Eye (tissue), 1 donor: Measurements from ENCODE around the gene RPE.

Experiments used
- DNase-seq: peaks from one replicate; pipeline ENCODE4 v3.0.0-alpha.2; 2015

Gene RPE

GRCh38 chr2:210003359-210003758 lies 921 bp downstream of the RPE start:
- no peak for DNase-seq

DNA sequence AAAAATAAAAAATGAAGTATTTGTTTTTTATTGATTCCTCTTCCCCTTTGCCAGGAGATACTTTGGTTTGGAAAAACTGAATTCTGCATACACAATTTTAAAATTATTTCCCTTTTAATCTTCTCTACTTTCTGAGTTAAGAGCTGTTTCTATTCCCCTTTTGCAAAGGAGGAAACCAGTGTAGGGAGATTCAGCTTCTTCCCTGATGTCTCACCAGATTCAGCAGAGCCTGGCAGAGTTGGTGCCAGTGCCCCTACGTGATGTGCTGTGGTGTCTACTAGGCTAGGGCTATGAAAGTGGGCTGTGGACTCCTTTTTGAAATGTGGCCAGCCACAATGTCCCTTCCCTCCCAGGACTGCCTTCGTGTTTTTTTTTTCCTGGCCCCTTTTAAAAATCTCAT lies 2.4 kb downstream of the RPE start:
- no peak for DNase-seq

DNA sequence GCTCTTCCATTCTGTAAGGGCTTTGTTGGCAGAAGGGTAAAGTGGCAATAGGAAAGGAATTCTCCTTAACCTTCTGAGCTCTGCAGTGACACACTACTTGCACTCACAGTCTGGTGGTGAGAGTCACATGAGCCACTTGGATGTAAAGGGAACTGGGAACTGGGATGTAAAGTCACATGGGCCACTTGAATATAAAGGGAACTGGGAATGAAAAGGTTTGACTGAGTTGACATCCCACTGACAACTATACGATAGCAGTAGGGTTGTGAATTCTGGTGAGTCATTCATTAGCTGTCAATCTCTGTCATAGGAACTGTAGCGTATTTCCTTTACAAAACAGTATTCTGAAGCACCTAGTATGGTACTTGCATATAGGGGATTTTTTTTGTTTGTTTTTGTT lies 5.5 kb downstream of the RPE start:
- DNase-seq = no peak

DNA sequence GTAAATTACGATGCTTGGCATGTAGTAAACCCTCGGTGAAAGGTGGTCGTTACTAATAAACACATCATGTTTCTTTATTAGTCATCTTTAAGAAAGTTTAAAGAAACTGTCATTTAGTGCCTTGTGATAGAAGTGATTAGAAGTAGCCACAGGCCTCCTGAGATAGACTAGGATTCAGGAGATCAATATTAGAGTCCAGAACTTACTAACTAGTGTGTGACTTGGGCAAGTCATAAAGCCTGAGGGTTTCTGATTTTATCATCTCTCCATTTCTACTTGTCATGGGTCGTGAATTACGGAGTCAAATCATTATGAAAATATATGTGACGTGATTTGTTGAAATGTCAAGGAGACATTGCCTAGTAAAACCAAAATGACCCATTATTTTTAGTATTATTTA lies 6.7 kb downstream of the RPE start:
- DNase-seq = no peak

DNA sequence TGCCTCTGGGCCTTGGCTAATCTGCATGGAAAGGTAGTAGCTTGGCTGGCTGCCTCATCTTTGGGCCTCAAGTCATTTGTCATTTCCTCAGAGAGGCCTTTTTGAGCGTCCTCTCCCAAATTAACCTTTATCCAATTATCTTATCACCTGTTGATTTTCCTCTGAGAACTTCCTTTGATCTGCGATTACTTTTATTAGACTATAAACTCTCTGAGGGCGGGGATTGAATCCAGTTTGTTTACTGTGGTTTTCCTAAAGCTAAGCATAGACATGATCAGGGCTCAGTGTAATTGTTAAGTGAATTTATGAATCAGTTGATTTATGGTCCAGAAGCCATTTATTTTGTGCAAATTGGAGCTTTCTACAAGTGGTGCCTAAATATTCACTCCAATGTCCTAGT lies 7.5 kb downstream of the RPE start:
- DNase-seq = no peak

DNA sequence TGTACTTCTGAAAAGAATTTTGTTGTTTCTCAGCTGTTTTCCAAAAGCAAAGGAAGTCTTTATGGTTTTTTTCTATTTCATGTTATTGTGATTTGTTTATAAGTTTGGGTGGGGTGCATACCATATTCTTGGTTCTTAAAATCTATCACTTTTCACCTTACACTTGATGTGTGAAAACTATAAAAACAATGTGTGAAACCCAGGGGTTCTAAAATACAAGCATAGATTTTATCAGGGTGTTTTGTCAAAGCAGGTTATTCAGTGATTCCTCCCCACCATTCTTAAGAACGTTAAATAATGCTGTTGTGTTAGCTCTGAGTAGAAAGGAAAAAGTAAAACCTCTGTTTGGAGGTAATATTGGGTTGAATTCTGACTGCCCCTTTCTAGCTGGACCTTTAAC lies 17.7 kb downstream of the RPE start:
- no peak for DNase-seq

DNA sequence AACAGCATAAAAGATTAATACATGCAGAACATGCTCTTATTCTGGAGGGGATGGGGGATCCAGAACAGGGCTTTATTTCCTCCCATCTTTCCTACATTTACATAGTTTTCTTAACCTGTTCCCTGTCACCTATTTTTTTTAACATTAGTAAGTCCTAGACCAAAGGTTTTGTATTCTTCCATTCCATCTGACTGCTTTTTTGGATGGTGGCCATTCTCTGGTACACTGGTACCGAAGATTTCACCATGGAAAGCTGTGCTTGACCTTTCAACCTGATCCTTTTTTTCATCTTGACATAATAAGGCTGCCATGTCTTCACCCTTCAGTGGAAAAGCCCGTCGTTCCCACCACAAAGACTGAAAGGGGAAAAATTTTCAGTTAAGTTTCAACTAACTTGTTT lies 20.4 kb downstream of the RPE start:
- no peak for DNase-seq

DNA sequence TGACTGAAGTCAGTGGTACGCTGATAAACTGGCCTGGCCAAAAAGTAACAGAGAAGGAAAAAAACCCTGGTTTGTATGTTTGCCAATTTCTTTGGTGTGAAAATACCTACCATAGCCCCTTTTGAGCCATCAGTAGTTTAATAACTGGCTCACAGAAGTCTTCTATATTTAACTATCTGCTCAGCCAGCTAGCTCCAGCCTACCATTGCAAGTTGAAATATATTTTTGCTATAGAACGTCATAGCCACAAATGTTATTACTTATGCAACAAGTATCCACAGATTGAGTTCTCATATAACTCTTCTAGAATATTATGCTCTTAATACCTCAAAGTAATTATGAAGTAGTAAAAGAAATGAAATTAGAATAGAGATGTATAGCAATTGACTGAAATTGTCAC lies 25.2 kb downstream of the RPE start:
- DNase-seq = no peak

DNA sequence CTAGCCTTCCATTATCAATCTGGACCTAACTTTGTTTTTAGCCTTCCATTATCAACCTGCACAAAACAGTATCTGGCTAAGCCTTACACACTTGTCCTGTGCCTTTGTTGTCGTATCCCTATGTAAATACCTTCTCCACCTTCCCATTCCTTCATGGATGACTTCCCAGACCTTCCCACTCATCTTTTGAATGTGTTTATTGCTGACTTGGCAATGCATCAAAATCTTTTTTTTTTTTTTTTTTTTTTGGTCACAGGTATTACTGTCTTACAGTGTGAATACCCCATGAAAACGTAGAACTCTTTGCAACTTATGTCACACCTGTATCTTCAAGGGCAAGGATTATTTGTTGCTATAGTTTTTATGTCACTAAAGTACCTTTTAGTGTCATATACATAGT lies 25.7 kb downstream of the RPE start:
- no peak for DNase-seq

DNA sequence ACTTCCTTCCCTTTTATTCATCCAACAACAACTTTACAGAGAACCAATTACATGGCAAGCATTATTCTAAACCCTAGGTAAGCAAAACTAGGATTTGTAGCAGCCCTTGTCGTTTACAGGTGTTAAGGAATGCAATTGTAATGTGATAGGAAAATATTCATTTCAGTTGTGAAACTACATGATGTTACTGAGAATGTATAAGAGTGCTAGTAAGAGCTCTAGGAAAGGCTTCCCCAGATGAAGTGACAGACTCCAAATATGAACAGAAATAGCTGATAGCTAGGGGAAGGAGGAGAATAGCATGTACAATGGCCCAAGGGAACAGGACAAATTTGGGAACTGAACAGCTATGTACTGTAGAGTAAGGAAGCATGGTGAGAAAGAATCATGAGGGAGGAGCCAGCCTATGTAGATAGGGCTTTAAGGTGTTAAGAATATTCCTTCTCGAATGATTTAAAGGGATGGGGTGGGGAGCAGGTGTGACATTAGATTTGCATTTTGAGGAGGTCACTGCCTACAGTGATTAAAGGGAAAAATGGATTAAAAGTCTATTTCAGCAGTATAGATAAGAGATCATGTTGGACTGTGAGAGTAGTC lies 31.7 kb downstream of the RPE start:
- DNase-seq = no peak

- no peak for DNase-seq
Observed at GRCh38 chr2:210035679-210036078, 33.2 kb downstream of the RPE start.

- no peak for DNase-seq
Observed at GRCh38 chr2:210038078-210038477, 35.6 kb downstream of the RPE start.

- DNase-seq = no peak
Observed at GRCh38 chr2:210046851-210047500, 44.5 kb downstream of the RPE start.

- no peak for DNase-seq
Observed at GRCh38 chr2:210049831-210050230, 47.4 kb downstream of the RPE start.

GRCh38 chr2:210050885-210051284 lies 48.4 kb downstream of the RPE start:
- no peak for DNase-seq

DNA sequence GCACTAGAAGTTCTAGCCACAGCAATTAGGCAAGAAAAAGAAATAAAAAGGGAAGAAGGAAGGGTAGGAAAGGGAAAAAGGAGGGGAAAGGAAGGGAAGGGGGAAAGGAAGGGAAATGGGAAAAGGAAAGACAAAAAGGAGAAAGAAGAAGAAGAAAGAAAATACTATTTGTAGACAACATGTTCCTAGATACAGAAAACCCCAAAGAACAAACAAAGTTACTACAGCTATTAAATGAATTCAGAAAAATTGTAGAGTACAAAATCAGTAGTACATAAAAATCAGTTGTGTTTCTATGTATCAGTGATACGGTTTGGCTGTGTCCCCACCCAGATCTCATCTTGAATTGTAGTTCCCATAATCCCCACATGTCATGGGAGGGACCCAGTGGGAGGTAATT lies 52.3 kb downstream of the RPE start:
- DNase-seq = no peak

DNA sequence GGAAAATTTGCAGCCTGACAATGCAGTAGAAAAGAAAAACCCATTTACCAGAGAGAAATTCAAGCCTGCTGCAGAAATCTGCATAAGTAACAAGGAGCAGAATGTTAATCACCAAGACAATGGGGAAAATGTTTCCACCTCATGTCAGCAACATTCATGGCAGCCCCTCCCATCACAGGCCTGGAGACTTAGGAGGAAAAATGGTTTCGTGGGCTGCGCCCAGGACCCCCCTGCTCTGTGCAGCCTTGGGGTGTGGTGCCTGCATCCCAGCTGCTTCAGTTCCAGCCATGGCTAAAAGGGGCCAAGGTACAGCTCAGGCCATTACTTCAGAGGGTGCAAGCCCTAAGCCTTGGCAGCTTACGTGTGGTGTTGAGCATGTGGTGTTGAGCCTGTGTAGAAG lies 53.4 kb downstream of the RPE start:
- no peak for DNase-seq

- DNase-seq = no peak
Observed at GRCh38 chr2:210063306-210063705, 60.9 kb downstream of the RPE start.
